ENCODE data around the gene FGFBP2.

DNA sequence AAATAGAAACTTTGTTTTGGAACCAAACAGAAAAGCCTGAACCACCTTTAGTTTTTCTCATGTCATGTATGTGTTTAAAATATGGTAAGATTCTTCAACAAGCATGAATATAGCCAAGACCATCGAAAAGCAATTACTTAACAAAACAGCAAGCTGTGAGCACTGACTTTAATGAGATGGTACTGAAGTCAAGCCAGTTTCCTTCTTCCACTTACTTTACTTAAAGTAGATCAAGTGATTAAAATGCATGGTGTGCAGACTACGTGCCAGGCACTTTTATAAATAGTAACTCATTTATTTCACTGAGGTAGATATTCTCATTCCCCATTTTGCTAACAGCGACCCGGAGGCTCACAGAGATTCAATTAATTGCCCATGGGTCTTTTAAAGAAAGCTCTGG is 46.2 kb upstream of the FGFBP2 start:
- no peak for TF ChIP-seq POLR2AphosphoS5 (IDR thresholded peaks at IDR 0.05)
- TF ChIP-seq, protein P1, sequence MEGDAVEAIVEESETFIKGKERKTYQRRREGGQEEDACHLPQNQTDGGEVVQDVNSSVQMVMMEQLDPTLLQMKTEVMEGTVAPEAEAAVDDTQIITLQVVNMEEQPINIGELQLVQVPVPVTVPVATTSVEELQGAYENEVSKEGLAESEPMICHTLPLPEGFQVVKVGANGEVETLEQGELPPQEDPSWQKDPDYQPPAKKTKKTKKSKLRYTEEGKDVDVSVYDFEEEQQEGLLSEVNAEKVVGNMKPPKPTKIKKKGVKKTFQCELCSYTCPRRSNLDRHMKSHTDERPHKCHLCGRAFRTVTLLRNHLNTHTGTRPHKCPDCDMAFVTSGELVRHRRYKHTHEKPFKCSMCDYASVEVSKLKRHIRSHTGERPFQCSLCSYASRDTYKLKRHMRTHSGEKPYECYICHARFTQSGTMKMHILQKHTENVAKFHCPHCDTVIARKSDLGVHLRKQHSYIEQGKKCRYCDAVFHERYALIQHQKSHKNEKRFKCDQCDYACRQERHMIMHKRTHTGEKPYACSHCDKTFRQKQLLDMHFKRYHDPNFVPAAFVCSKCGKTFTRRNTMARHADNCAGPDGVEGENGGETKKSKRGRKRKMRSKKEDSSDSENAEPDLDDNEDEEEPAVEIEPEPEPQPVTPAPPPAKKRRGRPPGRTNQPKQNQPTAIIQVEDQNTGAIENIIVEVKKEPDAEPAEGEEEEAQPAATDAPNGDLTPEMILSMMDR (IDR thresholded peaks at IDR 0.05 in 8 of 11, conservative IDR thresholded peaks at IDR 0.05 in 3 of 11) = no peak

Data from spleen (tissue), 7 donors.